Measurements from ENCODE around the gene ABCC3.

- no peak for TF ChIP-seq CTCF (IDR thresholded peaks at IDR 0.05)
- no peak for TF ChIP-seq POLR2A (IDR thresholded peaks at IDR 0.05)
Measured at GRCh38 chr17:50690887-50691549, 56.3 kb downstream of the ABCC3 start.
